GM12878 (cell line): ENCODE measurements around the gene ARL16. TPM values are rescaled to one million over a fixed set of nuclear protein-coding genes. Genes with fewer than 3 reads are reported as not detected.

Experiments used
- ATAC-seq: fragments of 200-7000 bp; cut with Tn5 transposase; 3 replicates; pipeline ENCODE4 v1.9.1; 2020; ENCODE audit warnings: mild to moderate bottlenecking, moderate library complexity
- BruUV-seq: library from RNA; stranded (reverse); fragments of 400-500 nt; replicated peaks from 2 replicates; lab custom pipeline; 2021; lab: Mats Ljungman, UMichigan
- CTCF ChIA-PET: fragments of 300-600 bp; sonication (Branson Sonifier 250); formaldehyde crosslinking; extraction: SDS; loops from one replicate; lab custom pipeline; 2021; ENCODE audit warnings: inconsistent platforms; lab: Yijun Ruan, JAX
- POLR2A ChIA-PET: fragments of 350-600 bp; formaldehyde crosslinking; extraction: SDS; loops from one replicate; lab custom pipeline; 2021; ENCODE audit warnings: inconsistent platforms; lab: Charles Lee
- RAD21 ChIA-PET: fragments of 300-600 bp; sonication (Branson Sonifier 250); formaldehyde crosslinking; loops from one replicate; lab custom pipeline; 2023; ENCODE audit warnings: antibody characterized with exemption; ENCODE audit not compliant: unreplicated experiment; lab: Charles Lee
- SMC1A ChIA-PET: fragments of 300-600 bp; sonication (Branson Sonifier 250); formaldehyde crosslinking; loops from one replicate; lab custom pipeline; 2023; ENCODE audit not compliant: unreplicated experiment, uncharacterized antibody; lab: Charles Lee
- DNase-seq: peaks from one replicate; pipeline ENCODE4 v3.0.0-alpha.2; 2011; ENCODE audit warnings: low read depth, low spot score
- FAIRE-seq: peaks from 3 replicates; lab custom pipeline; 2011; peaks lifted over from hg19 to GRCh38; lab: Jason Lieb, UNC
- H2AFZ ChIP-seq: 2 replicates; pipeline ENCODE4 v1.6.0; 2011; ENCODE audit warnings: low read depth, low read length, control low read depth; ENCODE audit not compliant: control insufficient read depth
- H3K27ac ChIP-seq: 2 replicates; pipeline ENCODE4 v1.5.1; 2011; ENCODE audit warnings: control low read depth; ENCODE audit not compliant: control insufficient read depth, insufficient read depth
- H3K27me3 ChIP-seq, 2 experiments: replicated peaks in 1 of 2; 2 replicates each; pipeline versions ENCODE4 v1.6.0 to v1.6.1; 2011; ENCODE audit warnings: low read length in 1 of 2; ENCODE audit not compliant: control insufficient read depth in 2 of 2, insufficient read depth in 2 of 2
- H3K36me3 ChIP-seq, 2 experiments: 2 replicates each; pipeline ENCODE4 v1.5.1; 2011; ENCODE audit warnings: low read length in 1 of 2; ENCODE audit not compliant: control insufficient read depth in 2 of 2, insufficient read depth in 2 of 2
- H3K4me1 ChIP-seq: 2 replicates; pipeline ENCODE4 v1.6.1; 2011; ENCODE audit warnings: mild to moderate bottlenecking, low read length, moderate library complexity, mixed read lengths; ENCODE audit not compliant: control insufficient read depth, insufficient read depth
- H3K4me2 ChIP-seq: 2 replicates; pipeline ENCODE4 v1.6.0; 2011; ENCODE audit warnings: control low read depth; ENCODE audit not compliant: control insufficient read depth, insufficient read depth
- H3K4me3 ChIP-seq: fragments of 200-600 bp; sonication (generic); 2 replicates; pipeline ENCODE4 v1.5.1; 2016
- H3K79me2 ChIP-seq: 2 replicates; pipeline ENCODE4 v1.6.0; 2011; ENCODE audit warnings: low read length; ENCODE audit not compliant: control insufficient read depth, insufficient read depth
- H3K9ac ChIP-seq: 2 replicates; pipeline ENCODE4 v1.8.0; 2011; ENCODE audit warnings: low read length, control low read depth, mixed read lengths; ENCODE audit not compliant: control insufficient read depth, insufficient read depth
- H3K9me3 ChIP-seq: replicated peaks from 3 replicates; pipeline ENCODE4 v1.5.1; 2011; ENCODE audit warnings: mild to moderate bottlenecking, low read length; ENCODE audit not compliant: control insufficient read depth, insufficient read depth
- H4K20me1 ChIP-seq: 2 replicates; pipeline ENCODE4 v1.6.0; 2011; ENCODE audit not compliant: control insufficient read depth, insufficient read depth
- EGR1 ChIP-seq, 2 experiments: IDR thresholded peaks; 1 replicate in 1 of 2; 2 replicates in 1 of 2; pipeline ENCODE4 v1.6.1; 2011 to 2012; ENCODE audit warnings: low read depth in 2 of 2, low read length in 2 of 2, borderline replicate concordance in 1 of 2, mild to moderate bottlenecking in 1 of 2, moderate library complexity in 1 of 2
- IRF4 ChIP-seq: IDR thresholded peaks from 2 replicates; pipeline ENCODE4 v1.6.1; 2011; ENCODE audit warnings: low read depth, low read length
- SREBF2 ChIP-seq: IDR thresholded peaks from 2 replicates; pipeline ENCODE4 v1.6.1; 2012; ENCODE audit warnings: mild to moderate bottlenecking, low read length
- YBX1 ChIP-seq: fragments of 450-650 bp; IDR thresholded peaks from 2 replicates; pipeline ENCODE4 v1.6.1; 2016; ENCODE audit warnings: antibody characterized with exemption
- ZNF384 ChIP-seq: IDR thresholded peaks from 2 replicates; pipeline ENCODE4 v1.6.1; 2012; ENCODE audit warnings: low read depth, mild to moderate bottlenecking, low read length, improper control_type of control experiment, borderline replicate concordance
- WGBS: methylation state at CpG from one replicate; pipeline ENCODE4 v1.1.6; 2016; ENCODE audit warnings: low lambda C conversion rate; ENCODE audit not compliant: insufficient replicate concordance, insufficient coverage; ENCODE audit errors: missing lambda C conversion rate; 5-methylcytosine and 5-hydroxymethylcytosine counted together
- in situ Hi-C: fragments of 300-500 bp; cut with MboI; formaldehyde crosslinking; loops from 9 replicates; pipeline ENCODE4 v1.14.3; 2018; ENCODE audit warnings: mixed read lengths
- intact Hi-C: fragments of 100-400 bp; cut with micrococcal nuclease; formaldehyde crosslinking; loops from one replicate; pipeline ENCODE4 v1.14.2; 2022; ENCODE audit not compliant: unreplicated experiment
- polyA plus RNA-seq, 11 experiments: library from polyadenylated mRNA; depleted of rRNA in 4 of 11; unstranded in 6 of 11; stranded (reverse) in 5 of 11; fragments of >200 nt; fragmentation: Nextera tagmentation in 4 of 11; fragmentation: Illumina TruSeq in 1 of 11; extraction: Ambion mirVana in 4 of 11; extraction: Trizol in 1 of 11; gene quantifications; 1 replicate in 1 of 11; 2 replicates in 10 of 11; pipeline versions ENCODE4 v1.2.1 to v1.2.3, GENCODE V29; 2011 to 2016; ENCODE audit warnings: inconsistent platforms in 2 of 11, missing spikeins in 2 of 11, low read depth in 1 of 11
- total RNA-seq, 4 experiments: library from RNA; depleted of rRNA in 3 of 4; stranded (reverse); fragments of >200 nt in 3 of 4; fragmentation: Illumina TruSeq in 1 of 4; extraction: Trizol in 1 of 4; gene quantifications; 2 replicates each; pipeline versions ENCODE4 v1.2.1 to v1.2.3, GENCODE V29; 2013 to 2021
- TF ChIP-seq, protein P1 (sequence below): IDR thresholded peaks from 2 replicates; pipeline ENCODE4 v1.6.1; 2012; ENCODE audit warnings: low read depth, low read length, improper control_type of control experiment
- TF ChIP-seq, protein P2 (sequence below): IDR thresholded peaks from 2 replicates; pipeline ENCODE4 v1.6.1; 2011; ENCODE audit warnings: borderline replicate concordance, low read depth, mild to moderate bottlenecking, moderate library complexity, mixed read lengths, low read length; ENCODE audit not compliant: insufficient read depth; ENCODE audit errors: extremely low read length
- TF ChIP-seq, protein P3 (sequence below): IDR thresholded peaks from 2 replicates; pipeline ENCODE4 v1.6.1; 2012; ENCODE audit warnings: low read depth, low read length, improper control_type of control experiment

ARL16 gene
- total and polyA plus RNA-seq, 10 of the 15 experiments (the other 5 are each of a cell fraction or from before 2014, with no cell fraction given), result 4.7 to 47.6 (median 30.9) TPM

DNA sequence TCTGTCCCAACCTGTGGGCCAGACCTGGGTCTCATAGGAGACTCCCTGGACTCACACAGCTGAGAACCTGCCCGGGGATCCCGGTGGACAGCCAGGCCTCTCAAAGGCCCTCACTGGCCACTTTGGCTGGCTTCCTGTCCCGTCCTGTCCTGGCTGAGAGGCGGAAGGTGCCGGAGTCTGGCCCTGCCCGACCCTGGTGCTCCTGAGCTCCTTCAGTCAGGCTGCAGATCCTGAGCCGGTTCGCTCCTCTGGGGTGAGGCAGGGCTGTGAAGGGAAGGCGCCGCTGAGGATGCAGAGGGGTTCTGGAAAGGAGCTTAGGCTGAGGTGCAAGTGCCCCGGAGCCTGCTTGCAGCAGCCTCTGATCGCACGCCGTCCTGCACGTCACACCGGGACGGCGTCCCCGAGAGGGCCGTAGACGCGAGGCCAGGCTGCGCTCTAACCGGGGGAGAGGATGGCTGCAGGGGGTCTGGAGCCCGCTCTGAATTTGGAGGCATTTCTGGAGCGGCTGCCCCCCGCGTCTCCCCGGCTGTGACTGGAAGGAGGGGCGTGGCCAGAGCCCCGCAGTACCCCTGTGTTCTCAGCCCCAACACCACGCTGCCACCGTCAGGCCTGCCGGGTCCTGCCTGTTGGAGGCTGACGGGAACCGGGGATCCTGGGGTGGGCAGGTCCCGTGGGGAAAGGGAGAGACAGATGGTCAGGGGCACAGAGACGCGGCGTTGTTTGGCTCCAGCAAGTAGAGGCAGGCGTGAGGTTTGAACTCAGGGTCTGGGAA lies 4.4 kb upstream of the ARL16 start:
- H3K79me2 ChIP-seq, result peaks cover 31% of the 10 kb centered on the region
- H3K27me3 ChIP-seq, result no peaks in the 10 kb centered on the region
- no TSS peak for BruUV-seq
- ChIA-PET POLR2A (no interaction called here), CTCF (no interaction called here), SMC1A (no interaction called here), RAD21 (no interaction called here)
- FAIRE-seq, result no peak
- no peak overlapping the region for H2AFZ ChIP-seq
- no peak for DNase-seq
- TF ChIP-seq, protein P1, sequence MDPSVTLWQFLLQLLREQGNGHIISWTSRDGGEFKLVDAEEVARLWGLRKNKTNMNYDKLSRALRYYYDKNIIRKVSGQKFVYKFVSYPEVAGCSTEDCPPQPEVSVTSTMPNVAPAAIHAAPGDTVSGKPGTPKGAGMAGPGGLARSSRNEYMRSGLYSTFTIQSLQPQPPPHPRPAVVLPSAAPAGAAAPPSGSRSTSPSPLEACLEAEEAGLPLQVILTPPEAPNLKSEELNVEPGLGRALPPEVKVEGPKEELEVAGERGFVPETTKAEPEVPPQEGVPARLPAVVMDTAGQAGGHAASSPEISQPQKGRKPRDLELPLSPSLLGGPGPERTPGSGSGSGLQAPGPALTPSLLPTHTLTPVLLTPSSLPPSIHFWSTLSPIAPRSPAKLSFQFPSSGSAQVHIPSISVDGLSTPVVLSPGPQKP, result no peak
- TF ChIP-seq, protein P2, sequence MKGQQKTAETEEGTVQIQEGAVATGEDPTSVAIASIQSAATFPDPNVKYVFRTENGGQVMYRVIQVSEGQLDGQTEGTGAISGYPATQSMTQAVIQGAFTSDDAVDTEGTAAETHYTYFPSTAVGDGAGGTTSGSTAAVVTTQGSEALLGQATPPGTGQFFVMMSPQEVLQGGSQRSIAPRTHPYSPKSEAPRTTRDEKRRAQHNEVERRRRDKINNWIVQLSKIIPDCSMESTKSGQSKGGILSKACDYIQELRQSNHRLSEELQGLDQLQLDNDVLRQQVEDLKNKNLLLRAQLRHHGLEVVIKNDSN, result no peak
- no peak for TF ChIP-seq EGR1 (IDR thresholded peaks at IDR 0.05; ENCODE audit: borderline replicate concordance in 1 of 2, low read depth in 2 of 2, low read length in 2 of 2)
- TF ChIP-seq, protein P3, sequence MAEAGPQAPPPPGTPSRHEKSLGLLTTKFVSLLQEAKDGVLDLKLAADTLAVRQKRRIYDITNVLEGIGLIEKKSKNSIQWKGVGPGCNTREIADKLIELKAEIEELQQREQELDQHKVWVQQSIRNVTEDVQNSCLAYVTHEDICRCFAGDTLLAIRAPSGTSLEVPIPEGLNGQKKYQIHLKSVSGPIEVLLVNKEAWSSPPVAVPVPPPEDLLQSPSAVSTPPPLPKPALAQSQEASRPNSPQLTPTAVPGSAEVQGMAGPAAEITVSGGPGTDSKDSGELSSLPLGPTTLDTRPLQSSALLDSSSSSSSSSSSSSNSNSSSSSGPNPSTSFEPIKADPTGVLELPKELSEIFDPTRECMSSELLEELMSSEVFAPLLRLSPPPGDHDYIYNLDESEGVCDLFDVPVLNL, result no peak
- no peak for TF ChIP-seq SREBF2
- TF ChIP-seq ZNF384, result no peak
- no peak for TF ChIP-seq IRF4
- TF ChIP-seq YBX1, result no peak
- 93% methylated on average over 41 of the region's 41 CpGs for WGBS
- in situ Hi-C loops, result no loop called here
- no peak overlapping the region for H3K4me3 ChIP-seq
- intact Hi-C loops, result no loop called here
- H3K36me3 ChIP-seq, result peaks cover 7 to 37% of the 10 kb centered on the region in 2 experiments; a peak in 3 of 4 replicates
- no peak overlapping the region for H3K4me2 ChIP-seq
- H4K20me1 ChIP-seq, result peaks cover 8% of the 10 kb centered on the region
- peaks cover 11% of the 10 kb centered on the region for H3K4me1 ChIP-seq
- no peaks in the 10 kb centered on the region for H3K9me3 ChIP-seq
- no peak overlapping the region for H3K27ac ChIP-seq
- no peak for ATAC-seq
- no peak overlapping the region for H3K9ac ChIP-seq
